Breast epithelium (tissue), 3 donors: Measurements from ENCODE around the gene ERN2.

ENCODE experiments used
- CTCF ChIP-seq, 3 donors: fragments of 450-650 bp; IDR thresholded peaks; one replicate each; pipeline ENCODE4 v1.5.1; 2016 to 2017; ENCODE audit warnings: antibody characterized with exemption in 3 of 3, mild to moderate bottlenecking in 3 of 3, moderate library complexity in 3 of 3
- POLR2AphosphoS5 ChIP-seq, 3 donors: sonication (generic); formaldehyde crosslinking; IDR thresholded peaks; one replicate each; pipeline ENCODE4 v1.6.1; 2017; ENCODE audit warnings: antibody characterized with exemption in 3 of 3

DNA sequence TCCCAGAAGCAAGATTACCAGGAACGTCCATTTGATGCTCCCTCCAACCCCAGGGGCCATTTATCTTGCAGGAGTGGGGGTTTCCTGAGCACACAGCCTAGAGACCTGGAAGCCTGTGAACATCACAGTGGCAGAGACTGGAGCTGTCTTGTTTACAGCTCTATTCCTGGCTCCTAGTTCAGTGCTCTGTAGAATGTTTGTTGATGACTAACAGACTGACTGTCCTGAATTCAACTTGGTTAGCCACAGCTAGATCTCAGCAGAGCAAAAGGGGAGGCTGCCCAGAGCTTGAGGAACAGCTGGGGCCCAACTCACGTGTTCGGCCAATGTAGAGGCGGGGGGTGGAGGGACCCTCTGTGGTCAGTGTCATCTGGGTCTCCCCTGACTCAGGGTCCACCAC lies 6.6 kb downstream of the ERN2 start:
- TF ChIP-seq CTCF (IDR thresholded peaks at IDR 0.05) = no peak
- TF ChIP-seq POLR2AphosphoS5 (IDR thresholded peaks at IDR 0.05) = no peak
